ENCODE measurements around the gene SOS2. TPM values are rescaled to one million over a fixed set of nuclear protein-coding genes. Genes with fewer than 3 reads are reported as not detected.

SOS2 gene
- total and polyA plus RNA-seq, 2 of the 8 experiments (the other 6 are each of a cell fraction or from before 2014, with no cell fraction given), result 2.8 to 12.7 TPM

DNA sequence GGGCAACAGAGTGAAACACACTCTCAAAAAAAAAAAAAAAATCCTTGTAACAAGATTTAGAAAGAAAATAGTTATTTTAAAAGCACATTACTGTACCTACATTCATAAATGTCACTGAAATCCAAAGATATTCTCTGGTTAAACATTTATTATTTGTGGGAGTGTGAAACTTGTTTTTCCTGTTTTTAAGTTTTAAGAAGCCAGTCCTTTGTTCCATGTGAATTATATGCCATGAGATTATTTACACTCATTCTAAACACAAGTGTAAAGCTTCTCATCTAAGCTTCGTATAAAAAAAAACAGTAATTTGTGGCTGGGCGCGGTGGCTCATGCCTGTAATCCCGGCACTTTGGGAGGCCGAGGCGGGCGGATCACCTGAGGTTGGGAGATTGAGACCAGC, 130.0 kb downstream of the SOS2 start:
- Histone ChIP-seq H2BK12ac (ENCODE audit: low read depth, low read length) (no peak overlapping the region), H4K91ac (replicated peaks; ENCODE audit: insufficient read length, low read length) (no peak overlapping the region), H3K56ac (replicated peaks; ENCODE audit: insufficient read length, low read depth, low read length) (no peak overlapping the region), H3K36me3 (ENCODE audit: control insufficient read depth in 2 of 4, insufficient read depth in 4 of 4, low read length in 3 of 4) (no peaks in the 10 kb centered on the region), H3K23me2 (ENCODE audit: low read depth, low read length) (no peaks in the 10 kb centered on the region), H2BK120ac (replicated peaks; ENCODE audit: low read depth, low read length) (no peak overlapping the region), H3K9me3 (ENCODE audit: insufficient read depth in 2 of 2, low read depth in 1 of 2, low read length in 1 of 2) (no peaks in the 10 kb centered on the region), H2BK15ac (ENCODE audit: low read length) (no peak overlapping the region), H3K27me3 (replicated peaks in 1 of 4; ENCODE audit: control insufficient read depth in 3 of 4, extremely low read depth in 1 of 4, insufficient read depth in 3 of 4, low read length in 3 of 4) (no peaks in the 10 kb centered on the region), H2AK5ac (ENCODE audit: low read depth, low read length) (no peak overlapping the region), H4K8ac (ENCODE audit: extremely low read depth, insufficient read depth, low read length) (no peak overlapping the region), H3K79me2 (ENCODE audit: control insufficient read depth in 1 of 2, insufficient read depth in 2 of 2, low read length in 2 of 2) (no peaks in the 10 kb centered on the region), H3K4me3 (ENCODE audit: extremely low read depth in 1 of 4, insufficient read depth in 2 of 4, low read depth in 3 of 4, low read length in 4 of 4) (no peak overlapping the region), H2AFZ (ENCODE audit: low read length) (no peak overlapping the region), H3K23ac (ENCODE audit: insufficient read length) (no peak overlapping the region), H3K18ac (ENCODE audit: extremely low read depth, low read length) (no peak overlapping the region), H2BK5ac (ENCODE audit: low read depth, low read length) (no peak overlapping the region), H3K79me1 (ENCODE audit: low read depth, low read length) (no peaks in the 10 kb centered on the region; the same call in 1 of the 2 replicates), H3K27ac (ENCODE audit: low read depth, low read length) (no peak overlapping the region), H3K4me2 (ENCODE audit: insufficient read depth in 1 of 2, low read depth in 2 of 2, low read length in 2 of 2) (no peak overlapping the region), H2BK20ac (ENCODE audit: low read length) (no peak overlapping the region), H4K5ac (ENCODE audit: insufficient read length, low read depth, low read length) (no peak overlapping the region), H3K14ac (ENCODE audit: insufficient read length) (no peak overlapping the region), H3K4me1 (replicated peaks in 1 of 4; ENCODE audit: control insufficient read depth in 3 of 4, insufficient read depth in 4 of 4, low read length in 3 of 4) (no peaks in the 10 kb centered on the region), H4K20me1 (replicated peaks in 1 of 2; ENCODE audit: control insufficient read depth in 1 of 2, insufficient read depth in 2 of 2, low read length in 2 of 2) (peaks cover 0 to 1% of the 10 kb centered on the region in 2 experiments), H3K9ac (replicated peaks in 1 of 4; ENCODE audit: extremely low read depth in 1 of 4, low read depth in 3 of 4, low read length in 3 of 4) (no peak overlapping the region), H3K4ac (replicated peaks; ENCODE audit: insufficient read length, low read depth, low read length) (no peak overlapping the region)
- ChIA-PET POLR2A (ENCODE audit: partially characterized antibody) (interaction anchor here (0.8 to 1.4 kb wide), 2 partner anchors 13 to 208 kb away, joined by 3 read pairs; no protein-coding TSS in a partner anchor), CTCF (ENCODE audit: partially characterized antibody) (interaction anchor here (0.9 to 7.6 kb wide), 5 partner anchors 9 to 249 kb away, joined by 3 to 90 read pairs (median 10); partner anchors contain the start of gene NEMF)
- no peak for DNase-seq (ENCODE audit: low read depth in 1 of 2, low spot score in 2 of 2)
- 90% methylated on average over 7 of the region's 7 CpGs; no CpG with 5 or more reads in 1 of the 2 experiments for WGBS, 2 experiments (ENCODE audit: extremely low coverage in 1 of 2, insufficient coverage in 1 of 2, insufficient read length in 1 of 2, insufficient replicate concordance in 2 of 2, low coverage in 1 of 2, low lambda C conversion rate in 2 of 2, missing lambda C conversion rate in 1 of 2)
- FAIRE-seq, result no peak
- TF ChIP-seq ZNF274 (IDR thresholded peaks at IDR 0.05; ENCODE audit: borderline replicate concordance, extremely low read depth, low read length), result no peak

Measured in H1 (cell line).